Mucosa of gallbladder (tissue), 1 donor: ENCODE data around the gene CIITA. TPM values are rescaled to one million over a fixed set of nuclear protein-coding genes. Genes with fewer than 3 reads are reported as not detected.
A peak's percentile ranks its signal among the peaks of the same experiment; 100 is the strongest.
"Not testable (repeated sequence)": the region's sequence is repeated elsewhere in the genome, so short reads cannot be mapped to it uniquely, and the experiment has no call there.

ENCODE experiments used
- DNase-seq: peaks from one replicate; pipeline ENCODE4 v3.0.0-alpha.2; 2020; ENCODE audit warnings: low spot score
- total RNA-seq: library from RNA; stranded (reverse); gene quantifications from one replicate; pipeline ENCODE4 v1.2.1, GENCODE V29; 2021
- donor health status: DM: no; HTN: no; CAD: no.

Gene CIITA
- total RNA-seq, 1 donor from 2014 or later = 26.9 TPM

DNA sequence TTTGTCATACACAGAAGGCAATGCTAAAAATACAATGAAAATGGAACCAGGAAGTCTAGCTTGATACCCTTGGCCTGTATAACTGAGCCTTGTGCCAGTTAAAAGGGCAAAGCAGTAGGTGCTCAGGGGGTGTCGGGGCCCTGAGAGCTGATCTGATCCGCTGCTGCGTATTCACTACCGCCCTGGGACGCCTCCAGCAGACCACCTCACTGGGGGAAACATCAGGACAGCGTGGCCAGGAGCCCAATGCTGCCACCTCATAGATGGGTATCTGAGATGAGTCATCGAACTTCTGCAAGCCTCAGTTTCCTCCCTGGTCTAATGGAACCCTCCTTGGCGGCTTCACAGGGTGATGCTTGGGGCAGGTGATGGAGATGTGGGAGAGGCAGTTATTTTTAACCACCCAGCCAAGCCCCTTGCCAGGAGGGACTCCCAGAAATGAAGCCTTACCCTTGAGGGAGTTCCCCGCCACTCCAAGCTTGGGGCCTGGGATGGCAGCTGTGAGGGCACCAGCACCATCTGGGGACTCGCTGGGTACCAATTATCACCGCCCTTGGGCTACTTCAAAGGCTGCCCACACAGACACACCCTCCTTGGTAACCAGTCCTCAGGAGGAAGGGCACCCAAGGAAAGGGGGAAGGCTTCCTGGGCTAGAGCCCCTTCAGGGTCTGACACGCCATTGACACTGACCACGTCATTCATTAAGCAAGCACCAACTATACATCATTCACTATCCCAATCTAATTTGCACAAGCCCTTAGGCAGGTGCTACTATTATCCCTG, 57.5 kb downstream of the CIITA start:
- no peak for DNase-seq

DNA sequence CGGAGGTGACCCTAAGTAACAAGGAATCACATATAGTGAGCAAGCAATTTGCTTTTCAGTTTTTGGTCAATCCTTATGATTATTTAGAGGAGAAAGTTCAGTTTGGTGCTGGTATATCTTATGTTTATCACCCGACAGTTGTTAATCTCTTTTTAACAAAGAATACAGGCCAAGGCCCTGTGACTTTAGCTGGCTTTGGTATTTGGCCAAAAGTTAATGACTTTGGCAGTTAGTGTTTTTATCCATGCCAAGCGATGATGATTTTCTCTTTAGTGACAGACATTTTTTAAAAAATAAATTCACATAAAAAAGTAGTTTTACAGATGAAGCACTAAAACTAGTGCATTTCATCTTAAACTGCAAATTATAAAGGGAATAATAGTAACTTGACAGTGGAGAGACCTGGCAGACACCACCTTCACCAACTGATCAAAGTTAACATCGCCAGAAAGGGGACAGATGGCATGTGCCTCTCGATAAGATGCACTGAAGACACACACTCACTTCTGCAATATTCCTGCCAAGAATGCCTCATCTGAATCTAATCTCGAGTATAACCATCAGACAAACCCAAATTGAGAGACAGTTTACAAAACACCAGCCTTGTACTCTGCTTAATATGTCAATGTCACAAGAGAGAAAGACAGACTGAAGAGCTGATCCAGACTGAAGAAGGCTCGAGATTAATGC, 58.4 kb downstream of the CIITA start:
- DNase-seq = no peak

DNA sequence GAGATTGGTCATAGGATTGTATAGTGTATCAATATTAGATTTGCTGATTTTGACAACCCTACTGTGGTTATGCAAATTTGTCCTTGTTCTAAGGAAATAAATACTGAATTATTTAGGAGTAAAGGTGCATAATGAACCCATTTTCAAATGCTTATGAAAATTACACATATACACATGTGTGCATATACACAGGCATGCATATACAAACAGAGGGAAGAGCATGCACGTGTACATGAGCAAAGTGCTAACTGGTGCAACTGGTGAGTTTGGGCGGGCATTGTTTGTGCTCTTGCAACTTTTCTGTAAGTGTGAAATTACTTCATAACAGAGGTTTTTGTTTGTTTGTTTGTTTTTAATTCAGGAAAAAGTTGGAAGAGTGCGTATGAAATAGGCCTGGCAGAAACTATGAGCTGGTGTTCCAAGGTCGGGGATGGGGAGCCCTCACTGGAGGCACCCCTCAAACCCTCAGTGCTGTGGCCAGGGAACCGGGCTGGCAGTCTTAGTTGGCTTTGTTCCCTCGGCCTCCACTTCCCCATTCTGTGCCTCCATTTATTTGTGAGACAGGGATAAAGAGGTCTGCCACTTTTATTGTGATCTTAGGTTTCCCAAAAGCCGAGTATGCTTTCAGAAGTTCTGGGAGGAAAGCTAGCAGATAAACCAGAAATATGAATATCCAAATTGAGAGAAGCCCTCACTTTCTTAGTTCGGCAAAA, 59.4 kb downstream of the CIITA start:
- no peak for DNase-seq

DNA sequence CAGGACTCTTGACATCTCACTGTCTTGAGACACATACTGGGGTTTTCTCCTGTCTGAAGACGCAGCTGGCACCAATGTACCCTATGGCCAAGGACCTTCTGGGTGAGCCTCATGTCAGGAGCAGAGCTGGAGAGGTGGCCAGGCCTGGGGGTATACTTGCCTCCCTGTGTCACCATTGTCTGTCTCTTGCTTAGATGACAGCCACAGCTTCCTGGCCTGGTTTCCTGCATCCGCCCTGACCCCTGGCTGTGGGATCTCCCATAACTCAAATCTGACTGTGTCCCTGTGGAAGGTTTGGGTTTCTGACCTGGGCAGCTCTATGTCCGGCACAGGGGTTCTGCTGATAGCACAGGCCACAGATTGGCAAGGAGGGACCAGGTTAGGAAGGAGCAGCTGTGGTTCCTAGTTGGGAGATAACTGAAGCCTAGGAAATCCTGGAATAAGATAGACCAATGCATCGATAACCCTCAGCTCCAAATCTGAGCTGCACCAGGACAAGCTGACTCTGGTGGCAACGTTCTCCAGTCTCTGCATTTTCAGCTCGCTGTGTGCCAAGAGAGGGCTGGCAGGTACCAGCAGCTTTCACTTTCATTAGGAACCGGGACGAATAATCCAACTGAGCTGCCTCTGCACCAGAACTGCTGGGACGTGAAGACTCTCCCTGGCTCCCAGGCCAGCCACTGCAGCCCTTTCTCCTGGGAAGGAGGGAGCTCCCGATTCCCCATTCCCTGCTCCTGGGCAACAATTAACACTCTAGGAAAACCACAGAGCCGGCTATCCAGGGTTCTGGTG, 60.3 kb downstream of the CIITA start:
- DNase-seq = peak; percentile 31

DNA sequence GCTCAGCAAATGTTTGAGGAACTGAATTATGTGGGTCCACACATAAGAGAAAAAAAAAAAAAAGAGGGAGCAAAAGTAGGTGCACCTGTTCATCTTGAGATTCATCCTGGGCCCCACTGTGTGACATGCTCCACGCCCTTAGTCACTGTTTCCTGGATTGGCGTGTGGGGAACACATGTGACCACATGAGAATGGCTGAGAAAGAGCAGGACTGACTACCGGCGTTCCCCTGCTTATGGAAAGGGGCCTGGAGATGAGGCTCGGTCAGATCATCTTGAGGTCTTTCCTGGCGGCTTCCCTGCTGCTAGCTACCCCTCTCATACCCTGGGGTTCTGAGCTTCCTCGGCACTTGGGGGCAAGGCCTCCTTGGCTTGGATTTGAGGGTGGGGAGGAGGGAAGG, 61.3 kb downstream of the CIITA start:
- DNase-seq = no peak

DNA sequence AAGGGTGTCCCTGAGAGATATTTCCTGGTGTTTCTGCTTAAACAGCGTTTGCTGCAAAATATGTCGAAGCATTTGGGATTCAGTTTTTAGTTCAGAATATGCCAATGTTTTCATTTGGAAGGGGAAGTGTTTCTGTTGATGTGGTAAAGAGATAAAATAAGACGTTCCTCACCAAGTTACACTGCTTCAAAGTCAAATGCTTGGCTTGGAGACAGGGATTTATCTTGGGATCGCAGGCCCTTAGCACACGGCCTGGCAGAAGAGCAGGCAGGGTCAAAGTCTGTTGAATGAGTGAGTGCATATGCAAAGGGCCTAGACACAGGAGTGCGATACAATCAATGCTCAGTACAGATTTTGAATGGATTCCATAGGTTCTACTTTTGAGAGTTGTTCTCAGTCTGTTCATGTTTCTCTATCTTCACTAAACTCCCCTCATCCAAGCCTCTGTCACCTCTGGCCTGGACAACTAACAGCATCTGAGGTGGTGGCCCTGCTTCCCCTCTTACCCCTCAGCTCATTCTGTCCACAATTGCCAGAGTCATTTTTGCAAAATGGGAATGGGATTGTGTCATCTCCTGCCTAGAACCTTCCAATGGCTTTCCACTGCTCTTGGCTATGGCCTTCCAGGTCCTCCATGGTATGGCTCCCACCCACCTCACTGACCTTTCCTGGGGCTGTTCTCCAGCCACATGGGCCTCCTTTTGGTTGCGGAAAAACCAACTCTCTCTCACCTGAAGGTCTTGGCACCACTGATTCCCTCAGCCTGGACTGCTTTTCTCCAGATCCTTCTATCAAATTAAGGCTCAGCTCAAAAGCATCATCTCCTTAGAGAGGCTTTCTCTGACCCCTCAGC, 62.0 kb downstream of the CIITA start:
- DNase-seq = no peak

DNA sequence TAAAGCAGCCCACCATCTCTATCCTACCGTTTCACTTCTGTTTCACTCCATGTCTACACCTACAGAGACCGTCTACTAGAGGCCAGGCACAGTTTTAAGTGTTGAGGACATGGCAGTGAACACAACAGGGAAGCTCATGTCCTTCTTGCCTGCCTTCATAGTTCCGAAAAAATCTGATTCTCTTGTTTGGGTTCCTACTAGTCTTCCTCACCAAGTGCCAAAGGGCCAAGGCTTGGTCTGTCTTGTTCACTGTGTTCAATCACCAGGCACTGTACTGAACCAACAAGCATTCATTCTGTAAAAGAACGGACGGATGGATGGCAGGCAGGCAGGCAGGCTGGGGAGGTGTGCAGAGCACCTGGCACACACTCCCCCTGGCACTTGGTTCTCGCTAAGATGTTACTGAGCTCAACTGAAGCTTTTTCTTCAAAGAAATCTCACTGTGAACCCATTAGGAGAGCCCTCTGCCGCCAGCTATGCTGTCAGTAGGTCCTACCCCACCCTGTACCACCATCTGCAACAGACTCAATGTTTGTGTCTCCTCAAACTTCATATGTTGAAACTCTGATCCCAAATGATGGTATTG, 62.7 kb downstream of the CIITA start:
- no peak for DNase-seq

DNA sequence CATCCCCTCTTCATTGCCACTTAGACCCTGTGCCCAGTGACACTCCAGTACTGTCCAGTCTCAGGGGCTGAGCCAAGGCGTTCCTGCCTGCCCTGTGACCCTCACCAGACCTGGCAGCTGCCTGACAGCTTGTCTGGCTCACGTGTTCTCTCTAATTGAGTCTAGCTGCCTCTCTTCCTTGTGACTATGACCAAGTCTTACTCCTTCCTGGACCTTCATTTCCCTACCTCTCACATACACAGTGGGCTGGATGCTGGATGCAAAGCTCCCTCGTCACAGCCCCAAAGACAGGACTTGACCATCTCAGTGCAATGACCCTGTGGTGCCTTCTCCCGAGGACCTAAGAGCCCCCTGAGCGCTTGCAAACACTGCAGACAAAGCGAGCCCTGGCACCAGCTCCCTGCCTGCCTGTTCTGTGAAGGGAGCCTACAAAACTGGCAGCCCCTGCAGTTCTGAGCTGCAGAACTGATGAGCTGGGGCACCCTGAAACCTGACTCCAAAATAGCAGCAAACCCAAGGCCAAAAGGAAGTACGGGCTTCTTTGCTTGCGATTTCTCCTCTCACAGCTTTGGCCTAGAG, 63.6 kb downstream of the CIITA start:
- no peak for DNase-seq

DNA sequence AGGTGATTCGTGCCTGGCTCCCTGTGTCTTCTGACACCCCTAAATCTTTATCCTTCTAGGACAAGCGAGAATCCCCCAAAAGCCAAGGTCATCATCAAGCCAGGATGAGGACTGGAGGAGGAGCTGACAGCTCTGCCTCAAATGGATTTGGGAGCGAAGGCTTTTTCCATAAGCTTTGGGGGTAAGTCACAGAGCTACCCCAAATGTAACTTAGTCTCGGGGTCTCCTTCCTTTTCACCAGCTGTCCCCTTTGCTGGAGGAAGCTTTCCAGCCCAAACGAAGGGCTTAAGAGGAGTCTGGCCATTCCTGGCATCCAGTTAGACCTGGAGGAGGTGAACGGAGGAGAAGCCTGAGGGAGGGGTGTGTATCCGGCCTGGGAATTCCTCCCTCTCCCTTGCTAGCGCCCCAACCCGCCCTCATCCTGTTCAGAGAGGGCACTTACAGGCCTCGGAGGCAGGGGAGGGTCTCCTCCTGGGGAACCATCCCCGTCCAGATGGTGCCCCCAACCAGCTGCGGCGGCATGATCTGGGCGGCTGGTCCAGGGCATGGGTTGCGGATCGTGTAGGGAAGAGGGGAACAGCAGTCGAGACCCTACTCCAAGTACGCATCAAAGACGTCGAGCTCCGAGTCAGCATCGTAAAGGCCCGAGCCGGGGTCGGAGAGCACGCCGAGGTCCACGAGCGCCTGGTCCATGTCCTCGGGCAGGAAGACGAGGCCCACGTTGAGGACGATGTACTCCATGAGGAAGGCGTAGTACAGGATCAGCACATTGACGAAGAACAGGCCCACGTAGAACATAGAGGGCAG, 64.3 kb downstream of the CIITA start:
- DNase-seq = no peak

DNA sequence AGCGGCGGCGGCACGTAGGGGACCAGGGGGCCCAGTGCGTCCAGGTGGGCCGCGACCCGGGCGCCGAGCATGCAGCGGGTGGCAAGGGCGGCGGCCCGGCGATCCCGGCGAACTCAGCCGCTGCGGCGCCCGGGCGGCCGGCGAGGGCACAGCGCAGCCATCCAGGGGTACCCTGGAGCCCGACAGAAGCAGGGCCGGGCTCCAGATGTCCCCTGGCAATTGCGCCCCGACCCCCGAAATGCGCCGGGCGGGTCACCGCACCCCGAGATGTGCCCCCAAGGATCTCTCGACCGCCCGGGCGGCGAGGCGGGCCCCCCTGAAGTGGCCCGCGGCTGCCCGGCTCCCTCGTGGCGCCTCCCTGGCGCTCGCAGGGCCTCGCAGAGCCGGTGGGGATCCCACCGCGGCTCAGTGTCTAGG, 64.9 kb downstream of the CIITA start:
- not testable (repeated sequence) for DNase-seq

DNA sequence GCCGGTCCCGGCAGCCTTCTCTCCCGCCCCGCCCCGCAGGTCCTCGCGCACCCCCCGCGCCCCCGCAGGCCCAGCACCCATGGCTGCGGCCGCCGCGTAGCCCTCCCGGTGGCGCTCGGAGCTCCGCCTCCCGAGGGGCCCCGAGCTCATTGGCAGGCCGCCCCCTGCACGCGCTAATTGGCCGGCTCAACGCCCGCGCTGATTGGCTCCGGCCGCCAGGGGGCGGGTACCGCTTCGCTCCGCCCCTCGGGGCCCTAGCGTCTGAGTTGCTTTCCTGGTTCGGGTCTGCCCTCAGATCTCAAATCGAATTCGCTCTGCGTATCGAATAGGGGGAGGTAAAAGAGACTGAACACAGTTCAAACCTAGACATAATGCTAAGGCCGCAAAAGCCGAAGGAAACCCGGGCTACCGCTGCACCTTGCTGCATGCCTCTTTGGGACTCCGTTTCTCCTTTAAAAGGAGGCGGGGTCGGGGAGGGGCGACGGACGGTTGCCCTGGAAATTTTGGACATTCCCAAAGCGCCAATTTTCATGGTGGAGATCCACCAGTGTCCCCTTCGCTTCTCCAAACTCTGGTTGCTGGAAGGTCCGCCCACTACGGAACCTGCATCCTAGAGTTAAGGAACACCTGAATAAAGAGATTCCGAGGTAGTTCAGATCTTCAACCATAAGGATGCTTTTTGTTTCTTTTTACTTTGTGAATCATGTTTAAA, 65.5 kb downstream of the CIITA start, which contains the start of gene DEXI:
DEXI (minus strand) TSS at position 117 of the 712 bp plus-strand sequence. CDS start 463 bp downstream, outside the sequence.
- DNase-seq = peak; percentile 95

DNA sequence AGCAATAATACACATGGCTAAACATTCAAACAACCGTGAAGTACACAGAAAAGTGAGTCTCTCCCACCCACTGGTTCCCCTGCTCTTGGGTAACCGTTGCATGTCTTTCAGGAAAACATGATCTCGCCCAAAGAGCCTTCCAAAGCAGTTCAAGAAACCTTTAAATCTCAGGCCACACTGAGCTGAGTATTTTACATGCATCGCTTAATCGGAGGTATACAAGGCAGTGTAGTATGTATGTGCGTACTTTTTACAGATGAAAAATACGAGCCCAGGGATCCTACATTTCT, 66.0 kb downstream of the CIITA start:
- no peak for DNase-seq

DNA sequence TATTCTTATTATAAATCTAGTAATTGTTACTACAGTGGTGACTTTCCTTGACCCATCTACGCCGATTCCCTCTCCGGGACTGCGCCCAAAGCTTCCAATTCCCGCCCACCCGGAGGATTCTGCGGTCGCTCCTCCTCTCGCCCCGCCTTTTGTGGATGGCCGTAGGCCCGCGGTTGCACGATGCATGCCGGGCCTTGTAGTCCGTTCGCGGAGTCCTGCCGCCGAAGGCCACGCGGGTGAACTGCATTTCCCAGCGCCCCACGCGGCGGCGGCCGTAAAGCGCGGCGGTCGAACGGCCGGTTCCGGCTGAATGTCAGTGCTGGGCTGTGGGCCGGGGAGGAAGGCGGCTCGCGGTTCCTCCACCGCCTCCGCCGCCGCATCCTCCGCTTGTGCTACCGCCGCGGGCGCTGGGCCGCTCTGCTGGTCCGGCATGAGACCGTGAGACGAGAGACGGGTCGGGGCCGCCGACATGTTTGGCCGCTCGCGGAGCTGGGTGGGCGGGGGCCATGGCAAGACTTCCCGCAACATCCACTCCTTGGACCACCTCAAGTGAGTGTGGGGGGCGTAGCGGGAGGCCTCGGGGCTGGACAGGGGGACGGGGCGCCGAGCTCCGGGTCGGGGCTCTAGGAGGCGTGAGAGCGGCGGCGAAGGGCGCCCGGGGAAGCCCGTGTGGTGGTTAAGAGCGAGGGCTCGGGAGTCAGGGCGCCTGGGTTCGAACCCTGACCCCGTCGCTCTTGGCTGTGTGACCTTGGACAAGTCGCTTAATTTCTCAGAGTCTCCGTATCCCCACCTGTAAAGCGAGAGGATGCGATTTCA, 67.5 kb downstream of the CIITA start, which contains the start of gene CLEC16A:
CLEC16A (plus strand) TSS at position 316 of the 816 bp plus-strand sequence; CDS start at position 470, 154 bp downstream.
- peak; percentile 98 for DNase-seq

DNA sequence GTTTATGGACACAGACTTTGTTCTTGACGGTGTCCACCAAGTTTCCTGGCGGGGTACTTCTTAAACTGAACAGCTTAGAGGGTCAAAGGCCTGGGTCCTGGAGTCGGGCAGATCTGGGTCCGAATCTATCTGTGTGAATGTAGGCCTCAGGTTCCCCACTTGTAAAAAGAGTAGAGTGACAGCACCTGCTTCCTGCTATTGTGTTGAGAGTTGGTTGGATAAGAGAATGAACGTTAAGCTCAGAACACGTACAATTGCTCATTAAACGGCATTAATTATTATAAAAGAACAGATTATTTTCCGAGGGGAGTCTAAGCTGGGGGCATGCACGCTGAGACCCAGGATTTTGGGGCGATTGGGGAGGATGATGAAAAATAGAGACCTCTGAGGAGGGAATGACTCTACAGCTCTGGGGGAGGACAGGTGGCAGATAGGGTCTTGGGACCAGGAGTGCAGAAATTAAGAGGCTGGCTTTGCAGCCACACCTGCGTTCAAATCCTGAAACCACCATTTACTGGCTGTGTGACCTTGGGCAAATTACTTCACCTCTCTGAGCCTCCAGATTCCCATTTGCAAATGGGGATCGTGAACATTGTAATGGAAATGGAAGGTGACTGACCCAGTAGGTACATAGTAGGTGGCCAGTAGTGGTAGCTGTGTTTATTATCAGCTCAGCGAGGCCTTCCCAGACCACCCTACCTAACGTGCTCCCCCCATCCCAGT, 68.2 kb downstream of the CIITA start:
- no peak for DNase-seq

DNA sequence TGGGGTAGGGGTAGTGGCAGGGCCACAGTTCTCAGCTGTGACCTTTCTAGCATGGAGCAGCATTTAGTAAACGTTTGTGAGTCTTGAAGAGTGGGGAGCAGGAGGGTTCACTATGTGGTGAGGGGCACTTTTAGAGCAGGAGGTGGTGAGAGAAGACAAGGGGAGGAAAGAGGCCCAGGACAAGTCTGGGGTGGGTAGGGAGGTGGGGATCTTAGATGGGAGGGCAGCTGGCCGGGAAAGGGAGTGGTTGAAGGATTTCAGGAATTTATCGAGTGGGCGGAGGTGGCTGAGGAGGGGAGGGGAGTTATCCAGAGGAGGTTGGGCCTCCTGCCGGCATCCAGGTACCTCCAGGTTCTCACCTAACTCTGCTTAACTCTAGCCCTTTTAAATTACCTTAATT, 69.3 kb downstream of the CIITA start:
- no peak for DNase-seq

DNA sequence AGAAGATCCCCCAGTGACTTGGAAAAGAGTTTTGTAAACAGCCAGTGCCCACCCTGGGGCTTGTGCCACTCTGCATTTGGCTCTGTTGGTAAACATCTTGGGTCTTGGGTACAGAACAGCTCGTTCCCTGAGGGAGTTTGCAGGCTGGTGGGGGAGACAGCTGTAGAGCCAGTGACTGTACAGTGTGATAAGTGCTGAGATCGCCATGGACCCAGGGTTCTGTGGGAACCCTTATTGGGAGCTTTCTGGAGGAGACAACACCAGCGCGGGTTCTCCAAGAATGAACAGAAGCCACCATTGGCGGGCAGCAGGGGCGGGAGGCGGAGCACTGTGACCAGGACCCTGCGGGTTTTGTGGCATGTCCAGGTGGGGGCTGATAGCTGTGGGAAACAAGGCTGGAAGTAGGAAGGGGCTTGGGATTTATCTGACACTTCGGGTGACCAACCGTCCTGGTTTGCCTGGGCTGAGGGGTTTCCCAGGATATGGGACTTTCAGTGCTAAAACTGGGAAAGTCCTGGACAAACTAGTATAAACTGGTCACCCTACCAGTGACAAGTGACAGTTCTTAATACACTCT, 70.3 kb downstream of the CIITA start:
- DNase-seq = no peak
